HG02642 (cell line): ENCODE data around the gene CDHR3.
"Not testable (repeated sequence)": the region's sequence is repeated elsewhere in the genome, so short reads cannot be mapped to it uniquely, and the experiment has no call there.

Source experiments
- ATAC-seq: cut with Tn5 transposase; IDR thresholded peaks from one replicate; pipeline ENCODE4 v1.9.1; 2021; ENCODE audit warnings: mild to moderate bottlenecking; ENCODE audit not compliant: unreplicated experiment, poor library complexity

The CDHR3 gene

GRCh38 chr7:105963038-105963667 lies at the start of gene CDHR3:
Gene CDHR3 (plus strand): TSS chr7:105963264. CDS start chr7:105963319, 55 bp downstream.
- no peak for ATAC-seq

GRCh38 chr7:105913947-105914346 lies 49.1 kb upstream of the CDHR3 start:
- no peak for ATAC-seq

GRCh38 chr7:105916603-105917002 lies 46.5 kb upstream of the CDHR3 start:
- no peak for ATAC-seq

GRCh38 chr7:105917659-105918058 lies 45.4 kb upstream of the CDHR3 start:
- no peak for ATAC-seq

- ATAC-seq = no peak
Observed at GRCh38 chr7:105920766-105921165, 42.3 kb upstream of the CDHR3 start.

- ATAC-seq = no peak
Observed at GRCh38 chr7:105924945-105925344, 38.1 kb upstream of the CDHR3 start.

- ATAC-seq = no peak
Observed at GRCh38 chr7:105926131-105926530, 36.9 kb upstream of the CDHR3 start.

GRCh38 chr7:105931179-105931578 lies 31.9 kb upstream of the CDHR3 start:
- ATAC-seq = no peak

- no peak for ATAC-seq
Observed at GRCh38 chr7:105932835-105933477, 30.1 kb upstream of the CDHR3 start.

- no peak for ATAC-seq
Observed at GRCh38 chr7:105934572-105935185, 28.4 kb upstream of the CDHR3 start.

GRCh38 chr7:105935250-105935649 lies 27.8 kb upstream of the CDHR3 start:
- ATAC-seq = no peak

GRCh38 chr7:105937411-105937810 lies 25.7 kb upstream of the CDHR3 start:
- no peak for ATAC-seq

- no peak for ATAC-seq
Observed at GRCh38 chr7:105940109-105940508, 23.0 kb upstream of the CDHR3 start.

- ATAC-seq = no peak
Observed at GRCh38 chr7:105941596-105941995, 21.5 kb upstream of the CDHR3 start.

GRCh38 chr7:105943486-105943885 lies 19.6 kb upstream of the CDHR3 start:
- ATAC-seq = no peak

- ATAC-seq = no peak
Observed at GRCh38 chr7:105945848-105946247, 17.2 kb upstream of the CDHR3 start.

GRCh38 chr7:105951597-105951996 lies 11.5 kb upstream of the CDHR3 start:
- ATAC-seq = no peak

- ATAC-seq = no peak
Observed at GRCh38 chr7:105952917-105953595, 10.0 kb upstream of the CDHR3 start.

- ATAC-seq = no peak
Observed at GRCh38 chr7:105954711-105955110, 8.4 kb upstream of the CDHR3 start.

GRCh38 chr7:105955651-105956466 lies 7.2 kb upstream of the CDHR3 start:
- not testable (repeated sequence) for ATAC-seq
